ENCODE data around the gene SNCB. TPM values are rescaled to one million over a fixed set of nuclear protein-coding genes. Genes with fewer than 3 reads are reported as not detected.

Gene SNCB
- total and polyA plus RNA-seq, 2 experiments from 2014 or later: not detected

- no peaks in the 10 kb centered on the region for H3K79me2 ChIP-seq (ENCODE audit: insufficient read depth)
- no peak overlapping the region for H2AFZ ChIP-seq
- no peaks in the 10 kb centered on the region for H3K4me1 ChIP-seq (ENCODE audit: insufficient read depth)
- no peaks in the 10 kb centered on the region for H3K9me3 ChIP-seq (ENCODE audit: low read depth)
- no peak overlapping the region for H3K4me3 ChIP-seq
- DNase-seq: no peak
- 69 to 74% methylated on average over 7 of the region's 7 CpGs for WGBS, 2 experiments (ENCODE audit: low coverage in 1 of 2, low lambda C conversion rate in 2 of 2, missing lambda C conversion rate in 2 of 2)
- H3K27me3 ChIP-seq (replicated peaks; ENCODE audit: insufficient read depth): peaks cover 39% of the 10 kb centered on the region
- H3K4me2 ChIP-seq (ENCODE audit: unreplicated experiment): no peak overlapping the region
- in situ Hi-C loops (cut with MboI): loop anchor here (10.0 kb wide), 2 partner anchors 287 to 447 kb away; no protein-coding TSS in a partner anchor
- no peak for TF ChIP-seq EZH2 (IDR thresholded peaks at IDR 0.05; ENCODE audit: insufficient read depth, poor library complexity, severe bottlenecking)
- no peak for TF ChIP-seq EZH2phosphoT487 (IDR thresholded peaks at IDR 0.05; ENCODE audit: insufficient read depth, low read depth)
- H3K9me2 ChIP-seq (ENCODE audit: insufficient read depth): no peaks in the 10 kb centered on the region
- no peaks in the 10 kb centered on the region for H3K36me3 ChIP-seq (ENCODE audit: low read depth)
- H3K9ac ChIP-seq: no peak overlapping the region
- H4K20me1 ChIP-seq (ENCODE audit: insufficient read depth): no peaks in the 10 kb centered on the region
- H3K27ac ChIP-seq: no peak overlapping the region
- H3F3A ChIP-seq (ENCODE audit: insufficient read depth): no peaks in the 10 kb centered on the region
Observed at GRCh38 chr5:176667637-176668036, 37.3 kb upstream of the SNCB start.

GRCh38 chr5:176665517-176665916 is 35.2 kb upstream of the SNCB start:
- 78 to 86% methylated on average over 6 of the region's 6 CpGs for WGBS, 2 experiments (ENCODE audit: low coverage in 1 of 2, low lambda C conversion rate in 2 of 2, missing lambda C conversion rate in 2 of 2)
- H3K4me1 ChIP-seq (ENCODE audit: insufficient read depth): no peaks in the 10 kb centered on the region
- no peaks in the 10 kb centered on the region for H4K20me1 ChIP-seq (ENCODE audit: insufficient read depth)
- TF ChIP-seq EZH2phosphoT487 (IDR thresholded peaks at IDR 0.05; ENCODE audit: insufficient read depth, low read depth): no peak
- TF ChIP-seq EZH2 (IDR thresholded peaks at IDR 0.05; ENCODE audit: insufficient read depth, poor library complexity, severe bottlenecking): no peak
- in situ Hi-C loops (cut with MboI): loop anchor here (10.0 kb wide), 2 partner anchors 289 to 449 kb away; no protein-coding TSS in a partner anchor
- H3K79me2 ChIP-seq (ENCODE audit: insufficient read depth): no peaks in the 10 kb centered on the region
- no peaks in the 10 kb centered on the region for H3K9me2 ChIP-seq (ENCODE audit: insufficient read depth)
- no peak overlapping the region for H3K27ac ChIP-seq
- H3K4me2 ChIP-seq (ENCODE audit: unreplicated experiment): no peak overlapping the region
- peaks cover 37% of the 10 kb centered on the region for H3K27me3 ChIP-seq (replicated peaks; ENCODE audit: insufficient read depth)
- H2AFZ ChIP-seq: no peak overlapping the region
- no peak overlapping the region for H3K9ac ChIP-seq
- no peaks in the 10 kb centered on the region for H3F3A ChIP-seq (ENCODE audit: insufficient read depth)
- no peak for DNase-seq
- no peaks in the 10 kb centered on the region for H3K9me3 ChIP-seq (ENCODE audit: low read depth)
- no peaks in the 10 kb centered on the region for H3K36me3 ChIP-seq (ENCODE audit: low read depth)
- H3K4me3 ChIP-seq: no peak overlapping the region

- no peak for DNase-seq
- Histone ChIP-seq H3K4me2 (ENCODE audit: unreplicated experiment) (no peak overlapping the region), H3K4me1 (ENCODE audit: insufficient read depth) (no peaks in the 10 kb centered on the region), H3K79me2 (ENCODE audit: insufficient read depth) (no peaks in the 10 kb centered on the region), H3K9ac (no peak overlapping the region), H3K27me3 (replicated peaks; ENCODE audit: insufficient read depth) (peaks cover 31% of the 10 kb centered on the region), H3K9me2 (ENCODE audit: insufficient read depth) (no peaks in the 10 kb centered on the region), H3F3A (ENCODE audit: insufficient read depth) (no peaks in the 10 kb centered on the region), H4K20me1 (ENCODE audit: insufficient read depth) (no peaks in the 10 kb centered on the region), H3K27ac (no peak overlapping the region), H3K36me3 (ENCODE audit: low read depth) (no peaks in the 10 kb centered on the region), H3K9me3 (ENCODE audit: low read depth) (no peaks in the 10 kb centered on the region), H3K4me3 (no peak overlapping the region), H2AFZ (no peak overlapping the region)
- in situ Hi-C loops (cut with MboI): loop anchor here (10.0 kb wide), 2 partner anchors 290 to 450 kb away; no protein-coding TSS in a partner anchor
- no peak for TF ChIP-seq EZH2phosphoT487 (IDR thresholded peaks at IDR 0.05; ENCODE audit: insufficient read depth, low read depth)
- TF ChIP-seq EZH2 (IDR thresholded peaks at IDR 0.05; ENCODE audit: insufficient read depth, poor library complexity, severe bottlenecking): no peak
- 23 to 26% methylated on average over 19 of the region's 19 CpGs for WGBS, 2 experiments (ENCODE audit: low coverage in 1 of 2, low lambda C conversion rate in 2 of 2, missing lambda C conversion rate in 2 of 2)
Observed at GRCh38 chr5:176664886-176665285, 34.6 kb upstream of the SNCB start.

GRCh38 chr5:176664479-176664878 is 34.1 kb upstream of the SNCB start:
- Histone ChIP-seq H3K4me1 (ENCODE audit: insufficient read depth) (no peaks in the 10 kb centered on the region), H3K4me3 (no peak overlapping the region), H3K9ac (no peak overlapping the region), H3K27me3 (replicated peaks; ENCODE audit: insufficient read depth) (peaks cover 27% of the 10 kb centered on the region), H2AFZ (no peak overlapping the region), H3K9me3 (ENCODE audit: low read depth) (no peaks in the 10 kb centered on the region), H3K9me2 (ENCODE audit: insufficient read depth) (no peaks in the 10 kb centered on the region), H3K27ac (no peak overlapping the region), H3K36me3 (ENCODE audit: low read depth) (no peaks in the 10 kb centered on the region), H4K20me1 (ENCODE audit: insufficient read depth) (no peaks in the 10 kb centered on the region), H3K4me2 (ENCODE audit: unreplicated experiment) (no peak overlapping the region), H3F3A (ENCODE audit: insufficient read depth) (no peaks in the 10 kb centered on the region), H3K79me2 (ENCODE audit: insufficient read depth) (no peaks in the 10 kb centered on the region)
- no peak for TF ChIP-seq EZH2phosphoT487 (IDR thresholded peaks at IDR 0.05; ENCODE audit: insufficient read depth, low read depth)
- in situ Hi-C loops (cut with MboI): loop anchor here (10.0 kb wide), 2 partner anchors 290 to 450 kb away; no protein-coding TSS in a partner anchor
- no peak for DNase-seq
- 16 to 22% methylated on average over 4 to 6 of the region's 6 CpGs for WGBS, 2 experiments (ENCODE audit: low coverage in 1 of 2, low lambda C conversion rate in 2 of 2, missing lambda C conversion rate in 2 of 2)

- Histone ChIP-seq H3K4me2 (ENCODE audit: unreplicated experiment) (no peak overlapping the region), H3K4me3 (no peak overlapping the region), H3K36me3 (ENCODE audit: low read depth) (no peaks in the 10 kb centered on the region), H3K4me1 (ENCODE audit: insufficient read depth) (no peaks in the 10 kb centered on the region), H2AFZ (no peak overlapping the region), H3K27ac (no peak overlapping the region), H3K9me2 (ENCODE audit: insufficient read depth) (no peaks in the 10 kb centered on the region), H3K79me2 (ENCODE audit: insufficient read depth) (no peaks in the 10 kb centered on the region), H4K20me1 (ENCODE audit: insufficient read depth) (no peaks in the 10 kb centered on the region), H3F3A (ENCODE audit: insufficient read depth) (no peaks in the 10 kb centered on the region), H3K27me3 (replicated peaks; ENCODE audit: insufficient read depth) (peaks cover 17% of the 10 kb centered on the region), H3K9me3 (ENCODE audit: low read depth) (no peaks in the 10 kb centered on the region), H3K9ac (no peak overlapping the region)
- in situ Hi-C loops (cut with MboI): loop anchor here (10.0 kb wide), 2 partner anchors 291 to 451 kb away; no protein-coding TSS in a partner anchor
- 86 to 91% methylated on average over 9 to 10 of the region's 10 CpGs for WGBS, 2 experiments (ENCODE audit: low coverage in 1 of 2, low lambda C conversion rate in 2 of 2, missing lambda C conversion rate in 2 of 2)
- TF ChIP-seq EZH2phosphoT487 (IDR thresholded peaks at IDR 0.05; ENCODE audit: insufficient read depth, low read depth) (no peak), EZH2 (IDR thresholded peaks at IDR 0.05; ENCODE audit: insufficient read depth, poor library complexity, severe bottlenecking) (no peak)
- DNase-seq: no peak
Observed at GRCh38 chr5:176663566-176663965, 33.2 kb upstream of the SNCB start.

Measured in GM23248 (cell line).